Sciatic nerve (tissue), 2 donors: ENCODE results near the gene KLK5. TPM values are rescaled to one million over a fixed set of nuclear protein-coding genes. Genes with fewer than 3 reads are reported as not detected.
"Not testable (repeated sequence)": the region's sequence is repeated elsewhere in the genome, so short reads cannot be mapped to it uniquely, and the experiment has no call there.

ENCODE experiments used
- ATAC-seq: fragments of 200-7000 bp; cut with Tn5 transposase; one replicate; pipeline ENCODE4 v1.9.1; 2020; ENCODE audit warnings: mild to moderate bottlenecking, moderate library complexity
- DNase-seq: peaks from one replicate; pipeline ENCODE4 v3.0.0-alpha.2; 2020; ENCODE audit warnings: low spot score
- intact Hi-C: fragments of 100-400 bp; cut with DNase I; formaldehyde crosslinking; loops from one replicate; pipeline ENCODE4 v1.14.2; 2022
- total RNA-seq: library from RNA; stranded (reverse); fragmentation: NEBNext Ultra II Directional; extraction: Animal tissue kit (Norgen Biotek cat#: 25700); gene quantifications from one replicate; pipeline ENCODE4 v1.2.1, GENCODE V29; 2021
- donor health status: DM: no; HTN: no; CAD: no.
- donor health status: DM: no; HTN: no; CAD: no.

The KLK5 gene
- not detected for total RNA-seq

GRCh38 chr19:50952910-50953309, at the start of gene KLK5:
Gene KLK5 (minus strand): TSS chr19:50953038. CDS start chr19:50952657, 381 bp downstream.
- no peak for ATAC-seq
- intact Hi-C loops, result no loop called here
- DNase-seq, result no peak

GRCh38 chr19:51002089-51002532, 49.3 kb upstream of the KLK5 start:
- DNase-seq (no peak), ATAC-seq (no peak)
- intact Hi-C loops, result no loop called here

- ATAC-seq (peak; percentile 76), DNase-seq (no peak)
- intact Hi-C loops, result no loop called here
Observed at GRCh38 chr19:51001515-51001914, 48.7 kb upstream of the KLK5 start, which contains the start of gene KLK8. Gene KLK8 (minus strand): TSS chr19:51001604. CDS start chr19:51001167, 437 bp downstream.

GRCh38 chr19:51000981-51001380, 48.1 kb upstream of the KLK5 start:
- DNase-seq, result no peak
- intact Hi-C loops, result no loop called here
- ATAC-seq, result no peak

GRCh38 chr19:51000426-51000825, 47.6 kb upstream of the KLK5 start:
- DNase-seq (no peak), ATAC-seq (no peak)
- intact Hi-C loops, result no loop called here

- ATAC-seq (no peak), DNase-seq (no peak)
- intact Hi-C loops, result no loop called here
Observed at GRCh38 chr19:50998686-50999085, 45.8 kb upstream of the KLK5 start.

GRCh38 chr19:50998061-50998460, 45.2 kb upstream of the KLK5 start:
- intact Hi-C loops, result no loop called here
- DNase-seq (no peak), ATAC-seq (no peak)

- no peak for DNase-seq
- intact Hi-C loops, result no loop called here
- no peak for ATAC-seq
Observed at GRCh38 chr19:50994129-50994528, 41.3 kb upstream of the KLK5 start.

- intact Hi-C loops, result no loop called here
- no peak for DNase-seq
- ATAC-seq, result no peak
Observed at GRCh38 chr19:50992666-50993035, 39.8 kb upstream of the KLK5 start.

- ATAC-seq, intact Hi-C loops, DNase-seq: not testable (repeated sequence)
Observed at GRCh38 chr19:50984416-50984815, 31.6 kb upstream of the KLK5 start.

GRCh38 chr19:50983625-50984292, 30.9 kb upstream of the KLK5 start, which contains the start of gene KLK7:
Gene KLK7 (minus strand): TSS chr19:50983917. CDS start chr19:50982399, 1,518 bp downstream.
- intact Hi-C loops, result no loop called here
- ATAC-seq (no peak), DNase-seq (peak; percentile 12)

- ATAC-seq (no peak), DNase-seq (no peak)
- intact Hi-C loops, result no loop called here
Observed at GRCh38 chr19:50982186-50982585, 29.3 kb upstream of the KLK5 start.

- ATAC-seq (no peak), DNase-seq (no peak)
- intact Hi-C loops, result no loop called here
Observed at GRCh38 chr19:50981587-50982146, 28.8 kb upstream of the KLK5 start.

- DNase-seq, result no peak
- no peak for ATAC-seq
- intact Hi-C loops, result no loop called here
Observed at GRCh38 chr19:50980208-50980607, 27.4 kb upstream of the KLK5 start.

- ATAC-seq (no peak), DNase-seq (no peak)
- intact Hi-C loops, result no loop called here
Observed at GRCh38 chr19:50979758-50980157, 26.9 kb upstream of the KLK5 start.

- ATAC-seq (no peak), DNase-seq (no peak)
- intact Hi-C loops, result no loop called here
Observed at GRCh38 chr19:50978772-50979390, 26.0 kb upstream of the KLK5 start.

- intact Hi-C loops, result no loop called here
- ATAC-seq (no peak), DNase-seq (no peak)
Observed at GRCh38 chr19:50977626-50978025, 24.8 kb upstream of the KLK5 start.

GRCh38 chr19:50975766-50976165, 22.9 kb upstream of the KLK5 start:
- DNase-seq (no peak), ATAC-seq (no peak)
- intact Hi-C loops, result no loop called here

GRCh38 chr19:50974702-50975556, 22.1 kb upstream of the KLK5 start:
- ATAC-seq, result no peak
- intact Hi-C loops, result no loop called here
- peak; percentile 28 for DNase-seq
